ENCODE results near the gene PLEKHJ1.

DNA sequence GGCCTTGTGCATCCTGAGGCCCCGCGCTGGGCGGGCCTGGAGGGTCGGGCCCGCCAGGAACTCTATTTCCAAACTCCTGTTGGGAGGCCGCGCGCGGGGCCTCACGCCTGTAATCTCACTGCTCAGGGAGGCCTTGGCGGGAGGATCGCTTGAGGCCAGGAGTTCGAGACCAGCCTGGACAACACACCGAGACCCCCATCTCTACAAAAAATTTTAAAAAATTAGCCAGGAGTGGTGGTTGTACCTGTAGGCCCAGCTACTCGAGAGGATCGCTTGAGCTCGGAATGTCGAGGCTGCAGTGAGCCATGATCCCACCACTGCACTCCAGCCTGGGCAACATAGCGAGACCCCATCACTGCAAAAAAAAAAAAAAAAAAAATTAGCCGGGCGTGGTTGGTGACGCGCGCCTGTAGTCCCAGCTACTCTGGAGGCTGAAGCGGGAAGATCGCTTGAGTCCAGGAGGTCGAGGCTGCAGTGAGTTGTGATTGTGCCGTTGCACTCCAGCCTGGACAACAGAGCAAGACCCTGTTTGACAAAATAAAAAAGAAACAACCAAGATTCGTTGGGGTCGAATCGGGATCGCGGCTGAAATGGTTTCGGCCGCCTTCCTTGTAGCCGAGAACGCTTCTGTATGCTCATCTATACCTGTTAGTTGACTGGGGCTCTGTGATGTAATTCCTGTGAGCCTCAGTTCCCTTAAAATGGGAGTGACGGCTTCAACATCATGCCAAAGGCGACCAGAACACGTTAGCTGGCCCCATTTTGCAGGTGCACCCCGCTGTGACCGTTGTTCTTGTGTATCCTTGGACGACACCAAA, 1.1 kb upstream of the PLEKHJ1 start:
- TF ChIP-seq CTCF (conservative IDR thresholded peaks at IDR 0.05; ENCODE audit: low read length) (no peak), EZH2phosphoT487 (IDR thresholded peaks at IDR 0.05; ENCODE audit: borderline replicate concordance) (no peak)

Data from Loucy (cell line).